Type B pancreatic cell (in vitro differentiated cells): ENCODE data around the gene EPM2A. TPM values are rescaled to one million over a fixed set of nuclear protein-coding genes. Genes with fewer than 3 reads are reported as not detected.

Source experiments
- DNase-seq: peaks from one replicate; pipeline ENCODE4 v3.0.0; 2021; ENCODE audit warnings: mixed read lengths; ENCODE audit not compliant: unreplicated experiment; ENCODE audit errors: extremely low spot score
- H3K27ac Mint-ChIP-seq: 2 replicates; pipeline ENCODE4 v1.8.0; 2021; ENCODE audit warnings: mild to moderate bottlenecking, mixed read lengths
- H3K27me3 Mint-ChIP-seq: 2 replicates; pipeline ENCODE4 v1.8.0; 2021; ENCODE audit warnings: mixed read lengths
- H3K36me3 Mint-ChIP-seq: 2 replicates; pipeline ENCODE4 v1.8.0; 2021; ENCODE audit warnings: mixed read lengths
- H3K4me1 Mint-ChIP-seq: one replicate; pipeline ENCODE4 v1.8.0; 2021; ENCODE audit warnings: mixed read lengths; ENCODE audit not compliant: unreplicated experiment
- H3K4me3 Mint-ChIP-seq: 2 replicates; pipeline ENCODE4 v1.8.0; 2021; ENCODE audit warnings: mild to moderate bottlenecking, mixed read lengths
- H3K9me3 Mint-ChIP-seq: 2 replicates; pipeline ENCODE4 v1.8.0; 2021; ENCODE audit warnings: mixed read lengths
- CTCF ChIP-seq: fragments of 200-600 bp; sonication (generic); conservative IDR thresholded peaks from 2 replicates; pipeline ENCODE4 v1.5.0; 2021; ENCODE audit warnings: antibody characterized with exemption, mild to moderate bottlenecking
- total RNA-seq: library from RNA; stranded (reverse); gene quantifications from 2 replicates; pipeline ENCODE4 v1.2.1, GENCODE V29; 2021; ENCODE audit warnings: low replicate concordance

The EPM2A gene
- total RNA-seq, 1 donor from 2014 or later, result 7.5 TPM

- no peaks in the 10 kb centered on the region for H3K4me1 Mint-ChIP-seq
- H3K4me3 Mint-ChIP-seq, result no peak overlapping the region
- no peak for TF ChIP-seq CTCF
- H3K27me3 Mint-ChIP-seq, result no peaks in the 10 kb centered on the region
- H3K27ac Mint-ChIP-seq, result no peak overlapping the region
- no peaks in the 10 kb centered on the region for H3K9me3 Mint-ChIP-seq
- no peak for DNase-seq
- H3K36me3 Mint-ChIP-seq, result no peaks in the 10 kb centered on the region
Observed at GRCh38 chr6:145603424-145603833, 131.9 kb downstream of the EPM2A start.

- H3K4me3 Mint-ChIP-seq, result no peak overlapping the region
- no peaks in the 10 kb centered on the region for H3K9me3 Mint-ChIP-seq
- TF ChIP-seq CTCF, result no peak
- no peaks in the 10 kb centered on the region for H3K36me3 Mint-ChIP-seq
- no peak overlapping the region for H3K27ac Mint-ChIP-seq
- H3K4me1 Mint-ChIP-seq, result no peaks in the 10 kb centered on the region
- no peak for DNase-seq
- H3K27me3 Mint-ChIP-seq, result no peaks in the 10 kb centered on the region
Observed at GRCh38 chr6:145602726-145603326, 132.5 kb downstream of the EPM2A start.

- Mint-ChIP-seq H3K4me3 (no peak overlapping the region), H3K27me3 (no peaks in the 10 kb centered on the region), H3K4me1 (no peaks in the 10 kb centered on the region), H3K9me3 (no peaks in the 10 kb centered on the region), H3K36me3 (no peaks in the 10 kb centered on the region), H3K27ac (no peak overlapping the region)
- TF ChIP-seq CTCF, result no peak
- DNase-seq, result no peak
Observed at GRCh38 chr6:145601397-145601796, 133.9 kb downstream of the EPM2A start.

- no peak for DNase-seq
- Mint-ChIP-seq H3K36me3 (no peaks in the 10 kb centered on the region), H3K9me3 (no peaks in the 10 kb centered on the region), H3K4me3 (no peak overlapping the region), H3K4me1 (no peaks in the 10 kb centered on the region), H3K27me3 (no peaks in the 10 kb centered on the region), H3K27ac (no peak overlapping the region)
- no peak for TF ChIP-seq CTCF
Observed at GRCh38 chr6:145600299-145600698, 135.0 kb downstream of the EPM2A start.

GRCh38 chr6:145588981-145589380 is 146.3 kb downstream of the EPM2A start:
- Mint-ChIP-seq H3K27me3 (no peaks in the 10 kb centered on the region), H3K4me3 (no peak overlapping the region), H3K9me3 (no peaks in the 10 kb centered on the region), H3K36me3 (no peaks in the 10 kb centered on the region), H3K4me1 (no peaks in the 10 kb centered on the region), H3K27ac (no peak overlapping the region)
- no peak for DNase-seq
- TF ChIP-seq CTCF, result no peak

- Mint-ChIP-seq H3K36me3 (no peaks in the 10 kb centered on the region), H3K4me1 (no peaks in the 10 kb centered on the region), H3K27ac (no peak overlapping the region), H3K9me3 (peaks cover 6% of the 10 kb centered on the region), H3K27me3 (no peaks in the 10 kb centered on the region), H3K4me3 (no peak overlapping the region)
- DNase-seq, result no peak
- TF ChIP-seq CTCF, result no peak
Observed at GRCh38 chr6:145587334-145587733, 148.0 kb downstream of the EPM2A start.
